ENCODE measurements around the gene NEK9. TPM values are rescaled to one million over a fixed set of nuclear protein-coding genes. Genes with fewer than 3 reads are reported as not detected.
A peak's percentile ranks its signal among the peaks of the same experiment; 100 is the strongest.

The NEK9 gene
- total and polyA plus RNA-seq, 9 of the 15 experiments (the other 6 are each of a cell fraction or from before 2014, with no cell fraction given) = 2.8 to 39.6 (median 19.8) TPM

DNA sequence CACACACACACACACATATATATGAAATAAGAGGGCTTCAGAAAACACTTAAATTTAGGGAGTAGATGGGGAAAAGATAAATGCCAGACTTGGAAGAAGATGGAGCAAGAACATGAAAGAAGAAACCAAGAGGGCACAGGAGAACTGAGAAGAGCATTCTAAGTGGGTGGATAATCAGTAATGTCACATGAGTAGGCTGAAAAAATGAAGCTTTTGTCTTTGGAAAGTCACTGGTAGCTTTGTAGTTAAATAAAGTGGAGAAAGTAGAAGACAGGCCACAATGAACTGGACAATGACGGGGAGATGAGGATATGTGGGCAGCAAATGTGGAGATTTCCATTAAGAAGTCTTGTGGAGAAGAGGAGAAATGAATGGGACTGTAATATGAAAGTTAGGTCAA is 59.6 kb downstream of the NEK9 start:
- no peak for TF ChIP-seq ZNF696 (CRISPR knock-in tag; conservative IDR thresholded peaks at IDR 0.05)
- TF ChIP-seq, protein P1, sequence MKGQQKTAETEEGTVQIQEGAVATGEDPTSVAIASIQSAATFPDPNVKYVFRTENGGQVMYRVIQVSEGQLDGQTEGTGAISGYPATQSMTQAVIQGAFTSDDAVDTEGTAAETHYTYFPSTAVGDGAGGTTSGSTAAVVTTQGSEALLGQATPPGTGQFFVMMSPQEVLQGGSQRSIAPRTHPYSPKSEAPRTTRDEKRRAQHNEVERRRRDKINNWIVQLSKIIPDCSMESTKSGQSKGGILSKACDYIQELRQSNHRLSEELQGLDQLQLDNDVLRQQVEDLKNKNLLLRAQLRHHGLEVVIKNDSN (CRISPR knock-in tag; IDR thresholded peaks at IDR 0.05) = no peak
- no peak for TF ChIP-seq SMARCE1 (IDR thresholded peaks at IDR 0.05)
- no peak for TF ChIP-seq ZSCAN29 (IDR thresholded peaks at IDR 0.05)
- TF ChIP-seq, protein P2, sequence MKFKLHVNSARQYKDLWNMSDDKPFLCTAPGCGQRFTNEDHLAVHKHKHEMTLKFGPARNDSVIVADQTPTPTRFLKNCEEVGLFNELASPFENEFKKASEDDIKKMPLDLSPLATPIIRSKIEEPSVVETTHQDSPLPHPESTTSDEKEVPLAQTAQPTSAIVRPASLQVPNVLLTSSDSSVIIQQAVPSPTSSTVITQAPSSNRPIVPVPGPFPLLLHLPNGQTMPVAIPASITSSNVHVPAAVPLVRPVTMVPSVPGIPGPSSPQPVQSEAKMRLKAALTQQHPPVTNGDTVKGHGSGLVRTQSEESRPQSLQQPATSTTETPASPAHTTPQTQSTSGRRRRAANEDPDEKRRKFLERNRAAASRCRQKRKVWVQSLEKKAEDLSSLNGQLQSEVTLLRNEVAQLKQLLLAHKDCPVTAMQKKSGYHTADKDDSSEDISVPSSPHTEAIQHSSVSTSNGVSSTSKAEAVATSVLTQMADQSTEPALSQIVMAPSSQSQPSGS (CRISPR knock-in tag; IDR thresholded peaks at IDR 0.05) = no peak
- Histone ChIP-seq H4K20me1 (replicated peaks; ENCODE audit: control insufficient read depth, insufficient read depth, low read length) (no peaks in the 10 kb centered on the region), H3K27ac (ENCODE audit: extremely low read depth, low read depth, low read length) (peak overlapping the region; percentile 93), H3K27me3 (ENCODE audit: control insufficient read depth in 2 of 2, insufficient read depth in 2 of 2, low read length in 2 of 2) (no peaks in the 10 kb centered on the region), H3K4me3 (peak overlapping the region; percentile 41; the same call in 1 of the 2 replicates), H3K36me3 (ENCODE audit: control insufficient read depth, insufficient read depth, low read length) (no peaks in the 10 kb centered on the region), H3K4me1 (replicated peaks in 1 of 2; ENCODE audit: control insufficient read depth in 2 of 2, insufficient read depth in 2 of 2, low read length in 2 of 2) (peaks cover 31 to 32% of the 10 kb centered on the region in 2 experiments; a peak in 4 of 5 replicates), H3K9me3 (replicated peaks; ENCODE audit: control insufficient read depth, insufficient read depth, low read depth, low read length) (no peaks in the 10 kb centered on the region), H3K9me1 (ENCODE audit: control insufficient read depth, insufficient read depth, low read length) (peaks cover 3% of the 10 kb centered on the region), H3K9ac (ENCODE audit: insufficient read depth in 1 of 2, low read depth in 2 of 2, low read length in 2 of 2) (peak overlapping the region in 1 of 2 experiments; percentile 87; a peak in 2 of 4 replicates), H3K79me2 (ENCODE audit: control insufficient read depth, insufficient read depth, low read length) (peaks cover 73% of the 10 kb centered on the region), H2AFZ (ENCODE audit: low read depth, low read length) (0 out of 2 replicates have a peak overlapping the region, but pooled peaks have one; percentile 43), H3K4me2 (ENCODE audit: insufficient read depth, low read length) (peak overlapping the region; percentile 96)
- no peak for ATAC-seq
- FAIRE-seq = no peak
- DNase-seq (ENCODE audit: extremely low read depth in 1 of 4, low spot score in 3 of 4) = no peak
- CTCF ChIA-PET (ENCODE audit: low intra/inter-chr PET ratio) = no interaction called here
- POLR2A ChIA-PET = no interaction called here
- in situ Hi-C loops (cut with MboI) (no loop called here), intact Hi-C loops (cut with micrococcal nuclease) (no loop called here)
- BruUV-seq (replicated peaks) = no TSS peak
- 23% methylated on average over 1 of the region's 1 CpG for WGBS (ENCODE audit: insufficient coverage, low coverage, missing lambda C conversion rate)
